K562 (cell line): ENCODE data around the gene RBMS1. TPM values are rescaled to one million over a fixed set of nuclear protein-coding genes. Genes with fewer than 3 reads are reported as not detected.

ENCODE experiments used
- ATAC-seq: fragments of 200-7000 bp; cut with Tn5 transposase; 3 replicates; pipeline ENCODE4 v1.9.1; 2020; ENCODE audit warnings: moderate library complexity
- BruUV-seq: library from RNA; stranded (reverse); fragments of 400-500 nt; replicated peaks from 2 replicates; lab custom pipeline; 2021; lab: Mats Ljungman, UMichigan
- CTCF ChIA-PET: fragments of 300-600 bp; formaldehyde crosslinking; extraction: SDS; loops from one replicate; lab custom pipeline; 2021; ENCODE audit warnings: low intra/inter-chr PET ratio; lab: Yijun Ruan, JAX
- POLR2A ChIA-PET: fragments of 300-600, 350-650 bp; sonication (Branson Sonifier 250); formaldehyde crosslinking; extraction: SDS; loops from one replicate; lab custom pipeline; 2021; ENCODE audit warnings: antibody characterized with exemption, inconsistent platforms; lab: Yijun Ruan, JAX
- DNase-seq, 4 experiments: peaks; one replicate each; pipeline versions ENCODE4 v3.0.0 to v3.0.0-alpha.2; 2011 to 2018; ENCODE audit warnings: low spot score in 3 of 4, mixed read lengths in 3 of 4; ENCODE audit errors: extremely low read depth in 1 of 4
- FAIRE-seq: peaks from 2 replicates; lab custom pipeline; 2011; peaks lifted over from hg19 to GRCh38; lab: Jason Lieb, UNC
- H2AFZ ChIP-seq: 2 replicates; pipeline ENCODE4 v1.6.0; 2011; ENCODE audit warnings: low read depth, low read length, control low read depth, inconsistent platforms
- H3K27ac ChIP-seq: fragments of 200-600 bp; 3 replicates; pipeline ENCODE4 v1.8.0; 2011; ENCODE audit warnings: low read depth, mild to moderate bottlenecking, control low read depth, inconsistent platforms, low read length, moderate library complexity, mixed read lengths; ENCODE audit errors: extremely low read depth
- H3K27me3 ChIP-seq, 2 experiments: fragments of 300-600 bp in 1 of 2; 2 replicates in 1 of 2; 3 replicates in 1 of 2; pipeline versions ENCODE4 v1.6.0 to v1.8.0; 2011; ENCODE audit warnings: inconsistent platforms in 2 of 2, low read length in 2 of 2, mild to moderate bottlenecking in 1 of 2, mixed read lengths in 1 of 2, moderate library complexity in 1 of 2; ENCODE audit not compliant: control insufficient read depth in 2 of 2, insufficient read depth in 2 of 2
- H3K36me3 ChIP-seq: fragments of 300-600 bp; 3 replicates; pipeline ENCODE4 v1.8.0; 2011; ENCODE audit warnings: mild to moderate bottlenecking, low read length, inconsistent platforms; ENCODE audit not compliant: control insufficient read depth, insufficient read depth
- H3K4me1 ChIP-seq, 2 experiments: fragments of 200-600 bp in 1 of 2; replicated peaks in 1 of 2; 2 replicates in 1 of 2; 3 replicates in 1 of 2; pipeline versions ENCODE4 v1.5.1 to v1.8.0; 2011; ENCODE audit warnings: inconsistent platforms in 2 of 2, low read length in 2 of 2, mild to moderate bottlenecking in 1 of 2, mixed read lengths in 1 of 2, moderate library complexity in 1 of 2; ENCODE audit not compliant: control insufficient read depth in 2 of 2, insufficient read depth in 2 of 2
- H3K4me2 ChIP-seq: 2 replicates; pipeline ENCODE4 v1.6.1; 2011; ENCODE audit warnings: low read length, control low read depth, inconsistent platforms, mixed read lengths; ENCODE audit not compliant: insufficient read depth
- H3K4me3 ChIP-seq: fragments of 200-600 bp; sonication (generic), shearing (Covaris generic); 2 replicates; pipeline ENCODE4 v1.5.1; 2016; ENCODE audit warnings: control low read depth, inconsistent platforms
- H3K79me2 ChIP-seq: fragments of 200-600 bp; 3 replicates; pipeline ENCODE4 v1.8.0; 2011; ENCODE audit warnings: low read length, inconsistent platforms; ENCODE audit not compliant: control insufficient read depth, insufficient read depth
- H3K9ac ChIP-seq, 2 experiments: 2 replicates each; pipeline versions ENCODE4 v1.6.0 to v1.6.1; 2011; ENCODE audit warnings: low read depth in 2 of 2, low read length in 2 of 2, control low read depth in 1 of 2, inconsistent platforms in 1 of 2, mild to moderate bottlenecking in 1 of 2, mixed read lengths in 1 of 2; ENCODE audit not compliant: insufficient read depth in 1 of 2
- H3K9me1 ChIP-seq: one replicate; pipeline ENCODE4 v1.6.0; 2011; ENCODE audit warnings: inconsistent platforms, mild to moderate bottlenecking, low read length, moderate library complexity; ENCODE audit not compliant: control insufficient read depth, insufficient read depth
- H3K9me3 ChIP-seq: replicated peaks from 2 replicates; pipeline ENCODE4 v1.5.1; 2011; ENCODE audit warnings: low read depth, low read length, inconsistent platforms; ENCODE audit not compliant: control insufficient read depth, insufficient read depth
- H4K20me1 ChIP-seq: replicated peaks from 2 replicates; pipeline ENCODE4 v1.6.1; 2011; ENCODE audit warnings: low read length, inconsistent platforms, mixed read lengths; ENCODE audit not compliant: control insufficient read depth, insufficient read depth
- CBX2 ChIP-seq: fragments of 200-600 bp; sonication (generic); IDR thresholded peaks from one replicate; pipeline ENCODE4 v1.6.1; 2012; ENCODE audit warnings: mild to moderate bottlenecking, low read length, inconsistent platforms; ENCODE audit not compliant: insufficient read depth, poor library complexity, severe bottlenecking
- CHD2 ChIP-seq: IDR thresholded peaks from 2 replicates; pipeline ENCODE4 v1.6.1; 2011; ENCODE audit warnings: low read depth, low read length
- CSDE1 ChIP-seq, 2 experiments: fragments of 450-650 bp; IDR thresholded peaks; 2 replicates each; pipeline ENCODE4 v1.6.1; 2016; ENCODE audit warnings: mild to moderate bottlenecking in 1 of 2
- CTCF ChIP-seq, 3 experiments: IDR thresholded peaks in 2 of 3; conservative IDR thresholded peaks in 1 of 3; 2 replicates each; pipeline ENCODE4 v1.5.1; 2011 to 2012; ENCODE audit warnings: low read length in 3 of 3, mild to moderate bottlenecking in 3 of 3, control low read depth in 2 of 3, improper control_type of control experiment in 1 of 3, inconsistent platforms in 1 of 3, low read depth in 1 of 3, mixed read lengths in 1 of 3, moderate library complexity in 1 of 3; ENCODE audit not compliant: insufficient read depth in 2 of 3
- FOXK2 ChIP-seq, 2 experiments: fragments of 450-650 bp; IDR thresholded peaks in 1 of 2; conservative IDR thresholded peaks in 1 of 2; 2 replicates each; pipeline ENCODE4 v1.6.1; 2016; ENCODE audit warnings: low read depth in 2 of 2, mild to moderate bottlenecking in 1 of 2
- FOXO4 ChIP-seq: fragments of 450-650 bp; formaldehyde crosslinking; IDR thresholded peaks from 2 replicates; pipeline ENCODE4 v1.4.0; 2020; ENCODE audit warnings: mild to moderate bottlenecking, moderate library complexity
- STAT5A ChIP-seq: IDR thresholded peaks from 2 replicates; pipeline ENCODE4 v1.6.1; 2012; ENCODE audit warnings: low read length, inconsistent platforms, borderline replicate concordance
- THRAP3 ChIP-seq: fragments of 450-650 bp; IDR thresholded peaks from 2 replicates; pipeline ENCODE4 v1.6.1; 2016; ENCODE audit warnings: mild to moderate bottlenecking, inconsistent platforms, borderline replicate concordance
- ZBTB9 ChIP-seq: fragments of 450-650 bp; formaldehyde crosslinking; IDR thresholded peaks from 2 replicates; pipeline ENCODE4 v1.4.0; 2020; ENCODE audit warnings: mild to moderate bottlenecking, moderate library complexity
- ZNF780A ChIP-seq: fragments of 250-450 bp; sonication (Bioruptor Pico); IDR thresholded peaks from 2 replicates; pipeline ENCODE4 v1.5.0; 2021; ENCODE audit warnings: mild to moderate bottlenecking
- WGBS: fragments of 100-300 bp; shearing (Covaris generic); methylation state at CpG from one replicate; pipeline ENCODE4 v1.1.6; 2016; ENCODE audit warnings: low coverage, mixed read lengths; ENCODE audit not compliant: insufficient coverage; ENCODE audit errors: missing lambda C conversion rate; 5-methylcytosine and 5-hydroxymethylcytosine counted together
- in situ Hi-C: fragments of 300-500 bp; cut with MboI; formaldehyde crosslinking; loops from 4 replicates; pipeline ENCODE4 v1.15.0; 2018; ENCODE audit warnings: inconsistent platforms, mixed read lengths
- intact Hi-C: fragments of 100-400 bp; cut with micrococcal nuclease; formaldehyde crosslinking; loops from 2 replicates; pipeline ENCODE4 v1.14.2; 2022
- polyA plus RNA-seq, 8 experiments: library from polyadenylated mRNA; depleted of rRNA in 4 of 8; stranded (reverse) in 5 of 8; unstranded in 3 of 8; fragments of >200 nt; fragmentation: Nextera tagmentation in 2 of 8; fragmentation: Illumina TruSeq in 1 of 8; extraction: Ambion mirVana in 2 of 8; extraction: Trizol in 1 of 8; gene quantifications; 2 replicates each; pipeline versions ENCODE4 v1.2.1 to v1.2.3, GENCODE V29; 2011 to 2014; ENCODE audit warnings: inconsistent platforms in 1 of 8, missing spikeins in 1 of 8
- total RNA-seq, 7 experiments: library from RNA; depleted of rRNA in 6 of 7; stranded (reverse); fragments of >200 nt in 6 of 7; fragmentation: Illumina TruSeq in 2 of 7; extraction: Trizol in 2 of 7; gene quantifications; 2 replicates each; pipeline versions ENCODE4 v1.2.1 to v1.2.3, GENCODE V29; 2011 to 2021; ENCODE audit warnings: low replicate concordance in 1 of 7

RBMS1 gene
- total and polyA plus RNA-seq, 9 of the 15 experiments (the other 6 are each of a cell fraction or from before 2014, with no cell fraction given): 0.04 to 0.31 (median 0.09) TPM; not detected in 6

- no peaks in the 10 kb centered on the region for H3K36me3 ChIP-seq
- no peak overlapping the region for H2AFZ ChIP-seq
- H3K9me3 ChIP-seq: no peaks in the 10 kb centered on the region; the same call in 1 of the 2 replicates
- POLR2A ChIA-PET: interaction anchor here (1.4 kb wide), 1 partner anchor 11 kb away, joined by 6 read pairs; no protein-coding TSS in a partner anchor
- no peaks in the 10 kb centered on the region for H3K9me1 ChIP-seq
- no peaks in the 10 kb centered on the region for H3K79me2 ChIP-seq
- DNase-seq (no peak), FAIRE-seq (no peak), ATAC-seq (no peak)
- no peak overlapping the region for H3K9ac ChIP-seq
- H3K4me1 ChIP-seq: no peaks in the 10 kb centered on the region
- intact Hi-C loops (no loop called here), in situ Hi-C loops (no loop called here)
- no peaks in the 10 kb centered on the region for H4K20me1 ChIP-seq
- no peak overlapping the region for H3K4me3 ChIP-seq
- no peaks in the 10 kb centered on the region for H3K27me3 ChIP-seq
- no peak overlapping the region for H3K4me2 ChIP-seq
- no peak for TF ChIP-seq ZBTB9 (CRISPR knock-in tag)
- TF ChIP-seq CSDE1 (IDR thresholded peaks at IDR 0.05): no peak
- TF ChIP-seq ZNF780A (CRISPR knock-in tag): no peak
- CTCF ChIA-PET: no interaction called here
- H3K27ac ChIP-seq: no peak overlapping the region
- WGBS: 0% methylated on average over 4 of the region's 4 CpGs
- no TSS peak for BruUV-seq
These were observed 188.4 kb downstream of the RBMS1 start for GRCh38 chr2:160305081-160305750.

GRCh38 chr2:160303527-160303926 is 190.1 kb downstream of the RBMS1 start:
- BruUV-seq: no TSS peak
- Histone ChIP-seq H3K79me2 (no peaks in the 10 kb centered on the region), H3K4me2 (no peak overlapping the region), H3K4me1 (no peaks in the 10 kb centered on the region), H4K20me1 (no peaks in the 10 kb centered on the region), H3K27me3 (no peaks in the 10 kb centered on the region), H3K36me3 (no peaks in the 10 kb centered on the region), H2AFZ (no peak overlapping the region), H3K9me1 (no peaks in the 10 kb centered on the region), H3K27ac (no peak overlapping the region), H3K4me3 (no peak overlapping the region), H3K9ac (no peak overlapping the region), H3K9me3 (no peaks in the 10 kb centered on the region; the same call in 1 of the 2 replicates)
- intact Hi-C loops: no loop called here
- 8% methylated on average over 3 of the region's 3 CpGs for WGBS
- ChIA-PET POLR2A (interaction anchor here (0.6 to 1.2 kb wide), 2 partner anchors 10 to 480 kb away, joined by 3 read pairs; no protein-coding TSS in a partner anchor), CTCF (no interaction called here)
- in situ Hi-C loops: no loop called here
- FAIRE-seq: no peak
- no peak for ATAC-seq
- no peak for DNase-seq
- no peak for TF ChIP-seq CBX2
- no peak for TF ChIP-seq FOXO4 (CRISPR knock-in tag)
- TF ChIP-seq FOXK2 (conservative IDR thresholded peaks at IDR 0.05 in 1 of 2, IDR thresholded peaks at IDR 0.05 in 1 of 2; ENCODE audit: low read depth in 2 of 2): no peak
- TF ChIP-seq CHD2: no peak
- no peak for TF ChIP-seq THRAP3
- TF ChIP-seq STAT5A: no peak
- TF ChIP-seq CTCF (IDR thresholded peaks at IDR 0.05 in 2 of 3, conservative IDR thresholded peaks at IDR 0.05 in 1 of 3; ENCODE audit: insufficient read depth in 2 of 3, low read depth in 1 of 3, low read length in 3 of 3): no peak
